GM18520 (cell line): ENCODE measurements around the gene AGAP1.

Experiments used
- ATAC-seq: cut with Tn5 transposase; IDR thresholded peaks from one replicate; pipeline ENCODE4 v1.9.1; 2021; ENCODE audit not compliant: unreplicated experiment

The AGAP1 gene

DNA sequence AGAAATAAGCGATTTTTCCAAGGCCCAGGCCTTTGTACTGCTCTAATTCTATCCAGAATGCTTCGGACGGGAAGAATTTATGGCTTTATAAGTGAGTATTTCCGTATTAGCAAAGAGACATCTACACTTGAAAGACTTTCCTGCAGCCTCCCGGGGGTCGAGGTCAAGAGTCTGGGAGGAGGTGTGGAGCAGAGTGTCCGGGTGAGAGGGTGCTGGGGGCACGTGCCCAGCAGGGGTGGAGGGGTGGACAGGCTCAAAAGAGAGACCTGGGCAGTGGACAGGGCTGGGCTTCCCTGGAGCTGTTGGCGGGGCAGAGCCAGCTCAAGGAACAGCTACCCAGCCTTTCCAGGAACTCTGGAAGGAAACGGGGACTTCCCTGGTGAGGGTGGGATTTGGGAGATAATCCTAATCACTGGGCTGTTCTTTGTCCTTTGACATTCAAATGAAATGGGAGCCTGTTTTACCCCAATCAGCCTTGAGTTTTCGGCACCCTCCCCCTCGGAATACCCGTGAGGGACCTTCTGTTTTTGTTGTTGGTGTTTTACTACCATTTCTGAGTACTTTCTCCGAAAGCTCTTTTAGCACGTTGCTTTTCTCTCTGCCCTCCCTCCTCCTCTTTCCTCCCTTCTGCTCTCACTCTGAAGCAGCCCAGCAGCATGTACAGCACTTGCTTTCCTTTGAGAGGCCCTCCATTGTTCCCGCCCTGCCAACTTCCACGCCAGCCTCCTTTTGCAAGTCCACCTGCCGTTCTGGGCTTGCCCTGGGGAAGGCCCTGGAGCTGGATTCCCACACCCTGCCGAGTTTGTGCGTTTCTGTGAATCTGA, 164.7 kb downstream of the AGAP1 start:
- no peak for ATAC-seq

DNA sequence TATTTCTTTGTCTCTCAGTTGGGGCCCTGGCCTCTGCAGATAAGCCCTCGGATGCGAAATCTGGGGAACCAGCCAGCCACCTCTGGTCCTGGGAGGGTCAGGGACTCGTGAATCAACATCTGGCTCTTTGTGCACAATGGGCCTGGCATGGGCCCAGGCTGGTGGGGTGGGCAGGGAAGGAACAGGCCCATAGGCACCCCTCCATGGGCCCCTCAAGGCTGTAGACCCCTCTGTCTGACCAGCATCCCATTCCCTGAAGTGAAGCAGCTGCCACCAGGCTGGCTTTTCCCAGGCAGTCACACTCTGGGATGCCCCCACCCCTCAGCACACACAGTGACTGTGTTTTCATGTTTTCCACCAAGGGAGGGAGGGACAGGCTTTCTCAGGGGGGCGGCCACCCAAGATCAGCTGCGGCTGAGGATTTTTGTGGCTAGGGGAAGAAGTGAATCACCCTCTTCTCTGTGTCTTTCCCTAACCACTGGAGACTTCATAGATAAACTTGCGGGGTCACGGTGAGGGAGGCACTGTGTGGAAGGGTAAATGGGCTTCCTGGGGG, 166.0 kb downstream of the AGAP1 start:
- ATAC-seq: no peak

DNA sequence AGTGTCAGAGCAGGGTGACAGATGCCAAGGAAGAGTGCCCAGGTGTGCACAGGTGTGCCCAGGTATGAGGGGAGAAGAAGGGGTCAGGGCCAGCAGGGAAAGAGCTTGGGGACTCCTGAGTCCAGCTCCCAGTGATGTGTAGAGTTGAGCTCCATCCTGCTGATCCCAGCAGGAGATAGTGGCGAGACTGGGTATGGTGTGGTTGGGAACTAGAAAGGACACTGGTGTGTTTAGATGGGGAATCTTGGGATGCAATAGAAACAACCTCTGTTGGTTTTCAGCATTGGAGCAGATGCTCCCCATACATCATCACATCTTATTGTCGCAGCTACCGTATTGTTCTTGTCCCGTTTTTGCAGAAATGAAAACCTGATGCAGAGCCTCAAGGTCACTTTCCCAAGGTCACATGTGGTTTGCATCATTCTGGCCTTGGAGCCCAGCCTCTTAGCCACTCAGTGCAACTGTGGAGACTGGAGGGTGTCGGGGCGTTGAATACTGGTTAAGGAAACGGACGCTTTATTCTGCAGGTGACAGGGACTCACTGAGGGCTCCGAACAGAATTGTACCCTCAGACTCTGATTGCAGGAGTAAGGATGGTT, 166.7 kb downstream of the AGAP1 start:
- ATAC-seq: no peak

GRCh38 chr2:235661167-235661937, 167.5 kb downstream of the AGAP1 start:
- no peak for ATAC-seq

DNA sequence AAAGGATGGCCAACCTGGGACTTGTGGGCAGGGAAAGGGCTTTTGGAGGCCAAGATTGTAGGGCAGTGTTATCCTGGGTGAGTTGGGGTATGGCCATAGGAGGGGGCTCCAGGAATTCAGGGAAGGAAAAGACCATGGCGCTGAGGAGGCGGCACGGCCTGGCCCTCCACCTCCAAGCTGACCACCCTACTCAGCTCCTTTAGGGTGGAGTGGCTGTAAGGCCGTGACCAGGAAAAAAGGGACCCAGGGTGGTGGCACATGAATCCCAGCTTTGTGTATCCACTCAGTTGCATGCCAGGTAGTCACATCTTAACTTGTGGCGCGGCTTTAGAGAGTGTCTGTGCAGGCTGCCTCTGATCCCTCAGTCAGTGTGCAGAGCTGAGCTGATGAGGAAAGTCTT, 168.1 kb downstream of the AGAP1 start:
- no peak for ATAC-seq

GRCh38 chr2:235663875-235664274, 170.0 kb downstream of the AGAP1 start:
- ATAC-seq: no peak

GRCh38 chr2:235665661-235666212, 171.9 kb downstream of the AGAP1 start:
- no peak for ATAC-seq

DNA sequence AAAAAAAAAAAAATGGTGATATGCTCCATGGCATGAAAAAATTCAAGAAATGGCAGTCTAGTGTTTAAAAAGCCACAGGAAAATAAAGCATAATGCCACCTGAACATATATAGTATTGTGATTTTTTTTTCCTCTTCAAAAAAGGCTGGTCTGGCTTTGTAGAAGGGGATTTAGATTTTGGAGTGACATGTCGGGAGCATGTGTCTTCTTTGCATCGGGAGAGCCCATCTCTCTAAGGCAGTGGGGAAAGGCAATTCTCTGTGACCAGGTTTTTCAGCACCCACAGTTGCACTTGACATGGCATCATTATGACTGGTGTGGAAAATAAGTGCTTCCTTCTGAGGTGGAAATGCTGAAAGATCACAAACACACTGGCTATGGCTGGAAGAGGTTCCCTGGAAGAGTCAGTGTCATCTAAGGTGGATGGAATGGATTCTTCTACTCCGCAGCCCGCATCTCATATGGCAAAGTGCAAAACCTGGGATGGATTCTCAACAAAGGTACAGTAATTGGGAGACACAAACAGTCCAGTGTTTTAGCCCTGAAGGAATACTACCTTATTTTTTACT, 172.5 kb downstream of the AGAP1 start:
- ATAC-seq: no peak

DNA sequence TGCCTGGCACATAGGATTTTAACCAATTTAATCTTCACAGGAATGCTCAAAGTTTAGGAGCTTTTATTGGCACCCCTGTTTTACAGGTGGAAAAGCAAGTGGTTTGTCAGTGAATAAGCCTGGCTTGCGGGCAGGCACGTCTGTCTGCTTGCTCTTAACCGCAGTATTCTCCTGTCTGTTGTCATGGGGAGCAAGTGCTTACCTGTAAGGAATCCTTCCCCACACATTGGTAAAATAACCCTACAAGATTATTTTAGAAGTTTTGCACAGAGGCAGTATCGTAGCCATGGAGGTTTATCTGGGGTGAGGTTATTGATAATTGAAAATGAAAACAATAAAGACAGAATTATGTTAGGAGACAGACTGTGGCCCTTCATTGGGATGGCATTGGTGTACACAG, 174.9 kb downstream of the AGAP1 start:
- ATAC-seq: no peak

DNA sequence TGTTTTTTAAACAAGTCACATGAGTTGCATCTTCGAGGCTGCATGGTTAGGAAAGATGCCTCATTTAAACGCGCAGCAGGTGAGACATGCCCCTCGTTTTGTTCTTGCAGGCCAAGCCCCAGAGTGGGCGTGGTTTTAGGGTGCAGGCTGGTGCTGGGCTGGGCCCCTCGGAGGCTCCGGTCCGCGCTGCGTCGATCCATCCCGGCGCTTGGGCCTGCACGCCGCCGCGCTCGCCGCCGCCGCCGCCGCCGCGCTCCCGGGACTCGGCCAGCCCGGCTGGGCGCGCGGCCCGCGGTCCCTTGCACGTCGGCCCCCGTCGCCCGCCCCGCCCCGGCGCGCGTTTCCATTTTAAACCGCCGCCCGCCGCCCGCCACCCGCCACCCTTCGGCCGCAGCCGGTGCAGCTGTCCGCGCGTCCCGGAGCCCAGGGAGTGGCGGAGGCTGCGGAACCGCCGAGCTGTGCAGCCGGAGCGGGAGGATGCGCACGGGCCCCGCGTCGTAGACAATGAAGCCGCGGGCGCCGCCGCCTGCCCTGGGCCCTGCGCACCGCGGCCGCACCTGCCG, 175.5 kb downstream of the AGAP1 start:
- ATAC-seq: no peak

- ATAC-seq: no peak
Measured at GRCh38 chr2:235669983-235670962, 176.4 kb downstream of the AGAP1 start.

DNA sequence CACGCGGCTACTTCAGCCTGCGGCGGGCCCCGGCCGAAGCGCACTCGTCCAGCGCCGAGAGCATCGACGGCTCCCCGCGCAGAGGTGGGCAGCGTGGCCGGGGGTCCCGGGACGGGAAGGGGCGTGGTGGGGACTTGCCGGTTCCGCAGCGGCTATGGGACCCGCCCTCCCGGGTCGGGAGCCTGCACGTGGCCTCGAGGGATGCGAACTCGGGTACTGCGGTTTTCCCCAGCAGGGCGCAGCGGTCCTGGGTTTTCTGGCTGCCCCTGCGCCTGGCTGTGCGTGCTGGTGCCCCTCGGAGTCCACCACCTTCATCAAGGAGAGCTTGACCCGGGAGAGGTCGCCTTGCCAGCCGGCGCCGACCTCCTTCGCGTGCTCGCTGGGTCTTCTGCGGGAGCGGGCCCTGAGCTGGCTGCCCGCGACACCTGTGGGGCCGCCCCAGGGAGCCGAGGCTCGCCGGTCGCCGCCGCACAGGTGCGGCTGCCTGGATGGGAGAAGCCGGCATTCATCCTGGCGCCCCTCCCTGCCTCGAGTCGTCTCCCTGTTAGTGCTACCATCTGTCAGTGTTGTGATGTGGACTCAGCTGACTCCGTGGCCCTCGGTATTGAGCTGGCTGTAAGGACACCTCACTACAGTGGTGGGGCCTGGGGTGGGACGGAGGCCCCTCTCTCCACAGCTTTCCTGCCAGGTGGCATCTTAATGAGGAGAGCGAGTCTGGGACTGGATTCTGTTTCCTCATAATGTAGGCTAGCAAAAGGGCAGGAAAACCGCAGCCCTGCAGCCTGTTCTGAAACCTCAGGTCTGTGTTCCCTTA, 177.3 kb downstream of the AGAP1 start:
- no peak for ATAC-seq

- ATAC-seq: no peak
Measured at GRCh38 chr2:235672720-235673119, 178.9 kb downstream of the AGAP1 start.

- ATAC-seq: no peak
Measured at GRCh38 chr2:235674146-235674545, 180.3 kb downstream of the AGAP1 start.

GRCh38 chr2:235674812-235675211, 181.0 kb downstream of the AGAP1 start:
- no peak for ATAC-seq

DNA sequence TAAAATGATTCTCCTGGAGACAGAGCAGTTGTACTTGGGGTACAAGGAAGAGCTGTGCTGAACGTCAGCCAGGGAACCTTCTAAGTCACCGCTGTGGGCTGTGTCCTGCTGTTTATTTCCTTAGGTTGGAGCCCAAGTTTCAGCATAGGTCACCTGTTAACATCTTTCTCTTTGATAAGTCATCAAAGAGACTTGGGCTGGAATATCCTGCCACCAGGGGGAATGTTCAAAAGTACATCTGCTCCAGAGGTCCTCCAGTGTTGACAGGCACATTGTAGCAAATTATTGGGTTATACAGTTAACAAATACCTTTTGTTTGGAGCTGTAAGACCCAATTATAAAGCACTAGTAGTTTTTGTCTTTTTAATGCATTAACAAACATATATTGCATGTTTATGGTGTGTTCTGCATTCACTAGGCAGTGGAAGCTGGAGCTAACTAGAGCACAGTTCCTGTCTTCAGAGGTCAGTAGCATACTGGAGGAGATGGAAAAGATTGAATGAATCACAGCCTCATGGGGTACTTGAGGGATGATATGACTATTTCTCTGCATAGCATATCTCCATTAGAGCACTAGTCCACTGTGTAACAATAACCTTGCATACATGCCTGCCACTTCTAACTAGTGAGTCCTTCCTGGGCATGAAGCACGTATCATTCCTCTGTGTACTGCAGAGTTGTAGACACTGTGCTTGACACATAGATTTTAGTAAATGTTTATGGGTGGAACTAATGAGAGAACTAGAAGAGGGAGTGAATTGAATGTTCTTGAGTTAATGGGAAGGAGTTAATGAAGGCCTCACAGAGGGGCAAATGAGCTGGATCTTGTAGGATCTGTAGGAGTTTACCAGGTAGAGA, 182.1 kb downstream of the AGAP1 start:
- ATAC-seq: no peak

- no peak for ATAC-seq
Measured at GRCh38 chr2:235676536-235676799, 182.6 kb downstream of the AGAP1 start.

DNA sequence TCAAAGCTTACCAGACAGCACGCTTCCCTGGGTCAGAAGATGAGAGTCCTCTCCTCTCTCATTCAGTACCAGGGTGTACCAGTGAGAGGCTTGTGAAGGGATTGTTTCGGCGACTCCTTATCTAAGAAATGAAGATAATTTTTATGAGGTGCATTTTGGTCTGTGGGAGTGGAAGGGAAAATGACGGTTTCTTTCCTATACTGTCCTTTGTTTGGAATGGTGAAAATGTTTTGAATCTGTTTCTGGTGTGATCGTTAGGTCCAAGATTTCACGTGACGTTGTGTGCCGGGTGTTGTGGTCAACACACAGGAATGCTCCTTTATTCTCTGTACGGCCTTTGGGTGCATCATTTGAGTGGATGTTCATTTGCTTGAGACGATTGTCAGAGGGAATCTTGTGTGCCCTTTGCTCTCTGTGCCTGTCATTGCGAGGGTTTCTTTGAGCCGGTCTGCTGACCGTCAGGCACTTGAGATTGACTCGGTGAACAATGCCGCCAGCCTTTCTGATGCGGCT, 183.5 kb downstream of the AGAP1 start:
- no peak for ATAC-seq
